ENCODE measurements around the gene CERS6. TPM values are rescaled to one million over a fixed set of nuclear protein-coding genes. Genes with fewer than 3 reads are reported as not detected.
"Not testable (repeated sequence)": the region's sequence is repeated elsewhere in the genome, so short reads cannot be mapped to it uniquely, and the experiment has no call there.

The CERS6 gene
- total RNA-seq, 1 experiment from 2014 or later: 23.5 TPM

- in situ Hi-C loops (cut with HindIII; ENCODE audit: low sequenced_read_pairs): no loop called here
- no peak for DNase-seq (ENCODE audit: low spot score)
These were observed 189.7 kb downstream of the CERS6 start for GRCh38 chr2:168645696-168646338.

GRCh38 chr2:168649105-168649504 is 193.0 kb downstream of the CERS6 start:
- peak; percentile 53 for DNase-seq (ENCODE audit: low spot score)
- in situ Hi-C loops (cut with HindIII; ENCODE audit: low sequenced_read_pairs): no loop called here

GRCh38 chr2:168649562-168649961 is 193.5 kb downstream of the CERS6 start:
- in situ Hi-C loops (cut with HindIII; ENCODE audit: low sequenced_read_pairs): no loop called here
- DNase-seq (ENCODE audit: low spot score): no peak

DNA sequence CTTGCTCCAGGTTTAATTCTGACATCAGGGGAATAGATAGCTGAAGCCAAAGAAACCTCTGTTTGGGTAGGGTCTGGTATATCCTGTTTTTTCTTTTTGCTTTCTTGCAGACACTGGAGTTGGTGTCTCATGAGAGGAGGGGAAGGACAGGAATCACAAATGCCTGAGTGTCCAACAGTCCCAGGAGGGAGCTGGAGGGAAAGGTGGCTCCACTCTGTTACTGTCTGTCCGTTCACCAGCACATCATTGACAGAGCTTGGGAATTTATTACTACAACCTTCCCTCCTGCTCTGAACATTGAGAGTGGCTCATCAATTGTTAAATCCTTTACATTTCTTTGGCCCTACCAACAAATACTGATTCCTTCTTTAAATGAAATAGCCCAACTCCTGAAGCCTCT is 194.1 kb downstream of the CERS6 start:
- DNase-seq (ENCODE audit: low spot score): no peak
- in situ Hi-C loops (cut with HindIII; ENCODE audit: low sequenced_read_pairs): no loop called here

DNA sequence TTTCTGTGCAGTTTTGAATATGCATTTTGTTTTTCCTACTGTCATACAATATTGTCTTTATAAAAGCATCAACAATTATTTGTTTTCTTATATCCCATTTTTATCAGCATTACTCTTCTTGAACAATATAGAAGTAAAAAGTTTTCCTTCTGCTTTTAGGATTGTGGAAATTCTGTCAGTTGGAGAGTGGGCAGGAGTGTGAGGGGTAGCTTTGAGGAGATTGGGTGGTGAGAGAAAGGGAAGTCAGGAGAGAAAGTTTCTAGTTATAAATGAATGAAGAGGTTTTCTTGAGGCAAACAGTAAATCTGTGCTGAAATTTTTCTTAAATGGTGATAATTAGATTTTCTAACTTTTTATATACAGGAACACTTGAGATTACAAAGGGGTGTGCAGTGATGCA is 194.7 kb downstream of the CERS6 start:
- in situ Hi-C loops (cut with HindIII; ENCODE audit: low sequenced_read_pairs): no loop called here
- no peak for DNase-seq (ENCODE audit: low spot score)

GRCh38 chr2:168652997-168653921 is 197.2 kb downstream of the CERS6 start:
- in situ Hi-C loops (cut with HindIII; ENCODE audit: low sequenced_read_pairs): no loop called here
- no peak for DNase-seq (ENCODE audit: low spot score)

GRCh38 chr2:168654705-168655104 is 198.6 kb downstream of the CERS6 start:
- in situ Hi-C loops (cut with HindIII; ENCODE audit: low sequenced_read_pairs): no loop called here
- DNase-seq (ENCODE audit: low spot score): no peak

DNA sequence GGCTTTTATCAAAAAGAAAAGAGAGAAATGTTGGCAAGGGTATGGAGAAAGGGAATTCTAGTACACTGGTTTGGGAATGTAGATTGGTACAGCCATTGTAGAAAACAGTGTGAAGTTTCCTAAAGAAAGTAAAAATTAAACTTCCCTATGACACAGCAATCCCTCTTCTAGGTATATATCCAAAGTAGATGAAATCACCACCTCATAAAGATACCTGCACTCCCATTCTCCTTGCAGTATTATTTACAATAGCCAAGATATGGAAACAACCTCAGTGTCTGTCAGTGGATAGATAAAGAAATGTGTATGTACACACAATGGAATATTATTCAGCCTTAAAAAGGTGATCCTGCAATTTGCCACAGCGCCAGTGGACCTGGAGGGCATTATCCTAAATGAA is 199.1 kb downstream of the CERS6 start:
- in situ Hi-C loops (cut with HindIII; ENCODE audit: low sequenced_read_pairs): no loop called here

DNA sequence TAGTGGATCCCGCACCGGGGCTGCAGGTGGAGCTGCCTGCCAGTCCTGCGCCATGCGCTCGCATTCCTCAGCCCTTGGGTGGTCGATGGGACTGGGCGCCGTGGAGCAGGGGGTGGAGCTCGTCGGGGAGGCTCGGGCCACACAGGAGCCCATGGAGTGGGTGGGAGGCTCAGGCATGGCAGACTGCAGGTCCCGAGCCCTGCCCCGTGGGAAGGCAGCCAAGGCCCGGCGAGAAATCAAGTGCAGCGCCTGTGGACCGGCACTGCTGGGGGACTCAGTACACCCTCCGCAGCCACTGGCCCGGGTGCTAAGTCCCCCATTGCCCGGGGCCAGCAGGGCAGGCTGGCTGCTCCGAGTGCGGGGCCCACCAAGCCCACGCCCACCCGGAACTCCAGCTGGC is 201.3 kb downstream of the CERS6 start:
- in situ Hi-C loops (cut with HindIII; ENCODE audit: low sequenced_read_pairs); DNase-seq (ENCODE audit: low spot score): not testable (repeated sequence)

More for the DNA sequence above, 199.1 kb downstream of the CERS6 start:
- no peak for DNase-seq (ENCODE audit: low spot score)

DNA sequence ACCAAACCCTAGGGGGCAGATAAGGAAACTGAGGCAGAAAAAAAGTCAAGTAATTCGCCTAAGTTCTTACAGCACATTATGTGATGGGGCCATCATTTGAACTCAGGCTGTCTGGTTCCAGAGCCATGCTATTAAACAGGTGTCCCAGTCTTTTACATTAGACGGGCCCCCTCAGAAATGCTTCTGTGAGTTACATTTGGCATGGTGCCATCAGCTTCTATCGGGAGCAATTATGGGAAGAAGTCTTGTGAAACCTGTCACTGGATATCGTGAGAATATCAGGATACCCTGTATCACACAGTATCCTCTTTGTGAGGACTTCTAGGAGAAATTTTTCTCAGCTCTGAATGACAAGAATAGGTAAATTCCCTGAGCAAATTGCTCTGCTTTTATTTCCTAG is 202.6 kb downstream of the CERS6 start:
- in situ Hi-C loops (cut with HindIII; ENCODE audit: low sequenced_read_pairs): no loop called here
- no peak for DNase-seq (ENCODE audit: low spot score)

DNA sequence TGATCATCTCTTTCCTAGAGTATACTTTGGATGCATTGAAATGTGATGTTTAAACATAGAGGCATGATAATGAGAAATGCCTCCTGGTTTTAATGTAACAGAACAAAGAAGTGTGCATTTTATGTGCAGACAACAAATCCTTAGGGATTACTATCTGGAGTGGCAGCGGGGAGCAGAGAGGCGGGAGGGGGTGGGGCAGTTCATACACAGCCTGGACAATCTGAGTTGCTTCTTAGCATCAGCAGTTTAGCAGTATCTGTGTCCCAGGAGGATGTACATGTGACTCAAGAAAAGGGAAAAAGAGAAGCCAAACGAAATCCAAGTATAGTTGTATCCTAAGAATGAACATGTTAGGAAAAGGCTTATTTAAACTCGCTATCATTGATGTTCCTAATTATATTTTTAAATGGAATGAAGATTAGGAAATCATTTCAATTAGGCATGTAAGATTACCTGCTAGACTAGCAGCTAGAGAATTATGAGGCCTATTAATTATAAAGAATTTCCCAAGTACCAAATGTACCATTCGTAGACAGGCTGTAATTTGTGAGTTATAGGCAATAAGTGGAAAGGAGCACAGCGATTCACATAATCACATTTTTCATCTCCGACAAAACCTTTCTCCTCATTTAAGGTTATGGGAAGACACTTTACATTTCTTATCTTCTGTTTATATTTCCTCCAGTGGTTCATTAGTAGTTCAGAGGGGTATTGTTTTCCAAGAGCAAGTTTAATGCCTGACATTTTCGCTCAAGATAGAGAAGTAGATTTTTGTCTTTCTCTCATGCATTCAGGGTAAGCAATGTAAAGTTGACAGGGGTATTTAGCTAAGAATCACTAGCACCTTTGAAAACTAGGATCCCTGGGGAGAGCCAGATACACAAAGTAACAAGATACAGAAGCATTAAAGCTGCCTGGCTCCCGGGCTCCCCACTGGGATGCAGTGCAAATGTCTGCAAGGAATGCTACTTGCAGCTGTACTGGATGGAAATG is 205.1 kb downstream of the CERS6 start:
- no peak for DNase-seq (ENCODE audit: low spot score)
- in situ Hi-C loops (cut with HindIII; ENCODE audit: low sequenced_read_pairs): no loop called here

GRCh38 chr2:168661863-168662256 is 205.8 kb downstream of the CERS6 start:
- no peak for DNase-seq (ENCODE audit: low spot score)
- in situ Hi-C loops (cut with HindIII; ENCODE audit: low sequenced_read_pairs): no loop called here

- in situ Hi-C loops (cut with HindIII; ENCODE audit: low sequenced_read_pairs): no loop called here
- no peak for DNase-seq (ENCODE audit: low spot score)
These were observed 206.7 kb downstream of the CERS6 start for GRCh38 chr2:168662651-168663208.

DNA sequence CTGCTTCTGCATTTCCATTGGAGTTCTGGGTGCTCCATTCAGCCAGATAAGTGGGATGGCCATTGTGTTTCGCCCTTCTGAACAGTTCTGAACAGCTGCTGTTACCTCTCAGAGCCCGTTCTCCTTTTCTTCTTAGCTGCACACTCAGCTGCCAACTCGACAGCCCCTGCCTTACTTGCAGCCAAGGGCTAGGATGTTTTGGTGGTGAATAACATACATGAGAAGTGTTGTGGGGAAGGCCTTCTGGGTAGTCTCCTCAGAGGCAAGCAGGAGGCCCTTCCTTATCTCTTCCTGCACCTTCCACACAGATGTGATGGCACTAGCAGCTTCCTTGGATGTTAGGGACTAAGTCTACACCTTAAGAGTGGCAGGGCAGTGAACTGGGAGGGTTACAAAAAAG is 207.9 kb downstream of the CERS6 start:
- in situ Hi-C loops (cut with HindIII; ENCODE audit: low sequenced_read_pairs): no loop called here
- DNase-seq (ENCODE audit: low spot score): no peak

GRCh38 chr2:168664715-168665114 is 208.6 kb downstream of the CERS6 start:
- DNase-seq (ENCODE audit: low spot score); in situ Hi-C loops (cut with HindIII; ENCODE audit: low sequenced_read_pairs): not testable (repeated sequence)

DNA sequence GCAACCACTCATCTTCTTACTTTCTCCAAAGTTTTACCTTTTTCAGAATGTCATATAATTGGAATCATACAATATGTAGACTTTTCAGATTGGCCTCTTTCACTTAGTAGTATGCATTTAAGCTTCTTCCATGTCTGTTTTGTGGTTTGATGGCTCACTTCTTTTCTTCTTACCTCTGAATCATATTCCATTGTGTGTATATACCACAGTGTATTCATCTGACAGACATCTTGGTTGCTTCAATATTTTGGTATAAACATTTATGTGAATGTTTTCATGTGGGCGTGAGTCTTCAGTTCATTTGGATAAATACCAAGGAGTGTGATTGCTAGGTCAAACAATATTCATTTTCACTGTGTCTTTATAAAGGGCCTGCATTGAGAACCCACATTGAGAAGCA is 210.3 kb downstream of the CERS6 start:
- in situ Hi-C loops (cut with HindIII; ENCODE audit: low sequenced_read_pairs): no loop called here
- DNase-seq (ENCODE audit: low spot score): no peak

GRCh38 chr2:168667156-168667555 is 211.1 kb downstream of the CERS6 start:
- no peak for DNase-seq (ENCODE audit: low spot score)
- in situ Hi-C loops (cut with HindIII; ENCODE audit: low sequenced_read_pairs): no loop called here

DNA sequence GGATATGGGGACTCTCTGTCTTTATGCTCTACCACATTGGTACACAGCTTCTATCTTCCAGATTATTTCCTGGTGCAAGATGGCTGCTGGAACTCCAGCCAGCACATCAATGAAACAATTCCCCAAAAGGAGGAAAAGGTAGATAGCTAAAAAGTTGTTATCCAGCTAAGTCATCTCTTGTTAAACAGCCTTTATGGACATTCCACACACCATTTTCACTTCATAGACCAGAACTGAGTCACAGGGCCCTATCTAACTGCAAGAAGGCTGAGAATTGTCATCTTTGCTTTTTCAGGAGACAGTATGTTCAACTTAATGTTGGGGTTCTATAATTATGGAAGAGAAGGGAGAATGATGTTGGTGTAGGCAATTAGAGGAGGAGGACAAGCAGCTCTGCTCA is 213.1 kb downstream of the CERS6 start:
- in situ Hi-C loops (cut with HindIII; ENCODE audit: low sequenced_read_pairs): no loop called here
- no peak for DNase-seq (ENCODE audit: low spot score)

DNA sequence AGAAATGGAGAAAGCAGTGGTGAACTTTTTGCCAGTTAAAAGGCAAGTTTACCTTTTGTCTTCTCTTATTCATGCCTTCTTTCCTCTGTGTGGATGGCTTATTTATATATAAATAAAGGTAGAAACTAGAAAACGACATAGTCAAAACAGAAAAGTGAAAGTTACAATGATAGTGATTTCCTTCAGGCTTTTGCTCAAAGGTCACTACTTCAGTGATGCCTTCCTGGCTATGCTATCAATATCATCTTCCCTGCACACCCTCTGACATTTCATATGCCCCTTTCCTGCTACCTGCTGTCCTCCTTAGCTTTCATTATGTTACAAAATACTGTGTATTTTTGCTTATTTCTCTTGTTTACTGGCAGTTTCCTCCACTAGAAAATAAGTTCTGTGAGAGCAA is 214.4 kb downstream of the CERS6 start:
- in situ Hi-C loops (cut with HindIII; ENCODE audit: low sequenced_read_pairs): no loop called here
- no peak for DNase-seq (ENCODE audit: low spot score)
